Panc1 (cell line): ENCODE data around the gene FTL. TPM values are rescaled to one million over a fixed set of nuclear protein-coding genes. Genes with fewer than 3 reads are reported as not detected.

Source experiments
- ATAC-seq: fragments of 200-7000 bp; cut with Tn5 transposase; 2 replicates; pipeline ENCODE4 v1.9.1; 2020; ENCODE audit warnings: mild to moderate bottlenecking, moderate library complexity
- BruUV-seq: library from RNA; stranded (reverse); fragments of 400-500 nt; replicated peaks from 2 replicates; lab custom pipeline; 2021; lab: Mats Ljungman, UMichigan
- CTCF ChIA-PET: fragments of 300-600 bp; sonication (Branson Sonifier 250); formaldehyde crosslinking; loops from one replicate; lab custom pipeline; 2022; ENCODE audit warnings: antibody characterized with exemption; lab: Charles Lee
- POLR2A ChIA-PET: fragments of 300-600 bp; sonication (Branson Sonifier 250); formaldehyde crosslinking; loops from one replicate; lab custom pipeline; 2022; ENCODE audit warnings: antibody characterized with exemption; lab: Charles Lee
- DNase-seq: peaks from one replicate; pipeline ENCODE4 v3.0.0-alpha.2; 2010; ENCODE audit warnings: low read depth, low spot score
- H3K27ac ChIP-seq: 2 replicates; pipeline ENCODE4 v1.5.1; 2011; ENCODE audit warnings: mild to moderate bottlenecking, low read length, inconsistent platforms
- H3K27me3 ChIP-seq: fragments of 200-500 bp; sonication (Bioruptor generic); 2 replicates; pipeline ENCODE4 v1.6.0; 2014; ENCODE audit warnings: low read length, inconsistent platforms; ENCODE audit not compliant: control insufficient read depth, insufficient read depth
- H3K36me3 ChIP-seq: fragments of 200-500 bp; sonication (Bioruptor generic); 2 replicates; pipeline ENCODE4 v1.5.1; 2014; ENCODE audit warnings: inconsistent platforms, mild to moderate bottlenecking, low read length, moderate library complexity; ENCODE audit not compliant: control insufficient read depth, insufficient read depth
- H3K4me1 ChIP-seq: 2 replicates; pipeline ENCODE4 v1.5.1; 2011; ENCODE audit warnings: inconsistent platforms, mild to moderate bottlenecking, low read length, moderate library complexity; ENCODE audit not compliant: control insufficient read depth, insufficient read depth
- H3K4me3 ChIP-seq, 2 experiments: 2 replicates each; pipeline ENCODE4 v1.5.1; 2011 to 2012; ENCODE audit warnings: low read depth in 2 of 2, low read length in 2 of 2, mild to moderate bottlenecking in 2 of 2, inconsistent platforms in 1 of 2, moderate library complexity in 1 of 2
- H3K9me3 ChIP-seq: fragments of 200-500 bp; sonication (Bioruptor generic); 2 replicates; pipeline ENCODE4 v1.5.1; 2014; ENCODE audit warnings: low read depth, mild to moderate bottlenecking, inconsistent platforms, low read length, moderate library complexity; ENCODE audit not compliant: control insufficient read depth, insufficient read depth
- CTCF ChIP-seq: fragments of 450-650 bp; IDR thresholded peaks from 2 replicates; pipeline ENCODE4 v1.5.1; 2017; ENCODE audit warnings: mild to moderate bottlenecking
- POLR2AphosphoS5 ChIP-seq: IDR thresholded peaks from 2 replicates; pipeline ENCODE4 v1.6.1; 2012; ENCODE audit warnings: mild to moderate bottlenecking, low read depth, low read length, moderate library complexity
- REST ChIP-seq, 2 experiments: IDR thresholded peaks; 2 replicates each; pipeline ENCODE4 v1.6.1; 2011 to 2012; ENCODE audit warnings: low read depth in 2 of 2, control low read depth in 1 of 2, low read length in 1 of 2, mild to moderate bottlenecking in 1 of 2, moderate library complexity in 1 of 2; ENCODE audit not compliant: insufficient read depth in 1 of 2
- SIN3A ChIP-seq: IDR thresholded peaks from 2 replicates; pipeline ENCODE4 v1.6.1; 2012; ENCODE audit warnings: low read depth, mild to moderate bottlenecking, low read length, moderate library complexity, borderline replicate concordance; ENCODE audit not compliant: insufficient read depth
- TCF7L2 ChIP-seq: IDR thresholded peaks from 2 replicates; pipeline ENCODE4 v1.6.1; 2011; ENCODE audit warnings: mild to moderate bottlenecking, low read depth, low read length, inconsistent platforms
- in situ Hi-C: cut with HindIII; loops from 2 replicates; pipeline ENCODE4 v1.10.0; 2016; ENCODE audit warnings: low sequenced_read_pairs, low pct_unique_long_range_greater_than_20kb
- intact Hi-C: fragments of 100-400 bp; cut with micrococcal nuclease; formaldehyde crosslinking; loops from one replicate; pipeline ENCODE4 v1.10.0; 2022; ENCODE audit not compliant: unreplicated experiment
- total RNA-seq: library from RNA; stranded (reverse); gene quantifications from one replicate; pipeline ENCODE4 v1.2.1, GENCODE V29; 2021; ENCODE audit not compliant: unreplicated experiment

Gene FTL
- total RNA-seq, 1 experiment from 2014 or later, result 1,332 TPM

DNA sequence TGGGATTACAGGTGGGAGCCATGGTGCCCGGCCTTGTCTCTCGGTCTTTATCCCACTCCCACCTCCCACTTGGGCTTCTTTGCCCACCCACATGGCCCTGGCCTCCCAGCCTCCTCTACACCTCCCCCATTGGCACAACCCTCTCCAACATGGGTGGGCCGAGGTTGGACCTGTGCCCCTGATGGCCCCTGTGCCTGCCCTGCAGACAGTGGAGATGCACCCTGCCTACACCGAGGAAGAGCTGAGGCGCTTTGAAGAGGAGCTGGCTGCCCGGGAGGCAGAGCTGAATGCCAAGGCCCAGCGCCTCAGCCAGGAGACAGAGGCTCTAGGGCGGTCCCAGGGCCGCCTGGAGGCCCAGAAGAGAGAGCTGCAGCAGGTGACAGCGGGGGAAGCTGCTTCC, 44.2 kb upstream of the FTL start:
- intact Hi-C loops (no loop called here), in situ Hi-C loops (no loop called here)
- ChIA-PET CTCF (no interaction called here), POLR2A (no interaction called here)
- DNase-seq (no peak), ATAC-seq (no peak)
- H3K27me3 ChIP-seq, result no peaks in the 10 kb centered on the region
- no TSS peak for BruUV-seq
- no peaks in the 10 kb centered on the region for H3K36me3 ChIP-seq
- H3K4me3 ChIP-seq, result no peak overlapping the region
- H3K4me1 ChIP-seq, result no peaks in the 10 kb centered on the region
- no peaks in the 10 kb centered on the region for H3K9me3 ChIP-seq
- H3K27ac ChIP-seq, result no peak overlapping the region
- TF ChIP-seq REST (IDR thresholded peaks at IDR 0.05; ENCODE audit: insufficient read depth in 1 of 2, low read depth in 2 of 2, low read length in 1 of 2) (no peak), POLR2AphosphoS5 (no peak), CTCF (no peak), TCF7L2 (no peak), SIN3A (no peak)

- intact Hi-C loops (no loop called here), in situ Hi-C loops (no loop called here)
- H3K9me3 ChIP-seq, result no peaks in the 10 kb centered on the region
- no peaks in the 10 kb centered on the region for H3K27me3 ChIP-seq
- TF ChIP-seq SIN3A (no peak), POLR2AphosphoS5 (no peak)
- ATAC-seq (no peak), DNase-seq (no peak)
- ChIA-PET CTCF (no interaction called here), POLR2A (no interaction called here)
- 0 out of 2 replicates have a peak, but pooled peaks cover 3% of the 10 kb centered on the region for H3K4me1 ChIP-seq
- no peak overlapping the region for H3K27ac ChIP-seq
- H3K36me3 ChIP-seq, result no peaks in the 10 kb centered on the region
- H3K4me3 ChIP-seq, result no peak overlapping the region
- BruUV-seq, result no TSS peak
These were observed 43.2 kb upstream of the FTL start for GRCh38 chr19:48921721-48922500.
